ENCODE measurements around the gene SNAP29. TPM values are rescaled to one million over a fixed set of nuclear protein-coding genes. Genes with fewer than 3 reads are reported as not detected.
"Not testable (repeated sequence)": the region's sequence is repeated elsewhere in the genome, so short reads cannot be mapped to it uniquely, and the experiment has no call there.

The SNAP29 gene
- total RNA-seq, 1 donor from 2014 or later, result 7.5 TPM

- DNase-seq (ENCODE audit: low read depth, low spot score), result no peak
Observed at GRCh38 chr22:20866736-20867135, 7.9 kb downstream of the SNAP29 start.

GRCh38 chr22:20867179-20868024, 8.6 kb downstream of the SNAP29 start:
- DNase-seq (ENCODE audit: low read depth, low spot score), result no peak

GRCh38 chr22:20868025-20868962, 9.5 kb downstream of the SNAP29 start:
- DNase-seq (ENCODE audit: low read depth, low spot score), result no peak

GRCh38 chr22:20869234-20869633, 10.4 kb downstream of the SNAP29 start:
- DNase-seq (ENCODE audit: low read depth, low spot score), result no peak

- DNase-seq (ENCODE audit: low read depth, low spot score), result no peak
Observed at GRCh38 chr22:20873214-20873613, 14.4 kb downstream of the SNAP29 start.

- no peak for DNase-seq (ENCODE audit: low read depth, low spot score)
Observed at GRCh38 chr22:20875296-20875695, 16.5 kb downstream of the SNAP29 start.

GRCh38 chr22:20877715-20878114, 18.9 kb downstream of the SNAP29 start:
- no peak for DNase-seq (ENCODE audit: low read depth, low spot score)

GRCh38 chr22:20881231-20881630, 22.4 kb downstream of the SNAP29 start:
- DNase-seq (ENCODE audit: low read depth, low spot score), result no peak

GRCh38 chr22:20881869-20882815, 23.3 kb downstream of the SNAP29 start:
- no peak for DNase-seq (ENCODE audit: low read depth, low spot score)

- DNase-seq (ENCODE audit: low read depth, low spot score), result no peak
Observed at GRCh38 chr22:20882855-20883254, 24.0 kb downstream of the SNAP29 start.

- no peak for DNase-seq (ENCODE audit: low read depth, low spot score)
Observed at GRCh38 chr22:20884454-20884853, 25.6 kb downstream of the SNAP29 start.

GRCh38 chr22:20885017-20885556, 26.3 kb downstream of the SNAP29 start:
- no peak for DNase-seq (ENCODE audit: low read depth, low spot score)

GRCh38 chr22:20885557-20886323, 26.9 kb downstream of the SNAP29 start:
- peak; percentile 50 for DNase-seq (ENCODE audit: low read depth, low spot score)

- DNase-seq (ENCODE audit: low read depth, low spot score), result no peak
Observed at GRCh38 chr22:20887375-20887774, 28.6 kb downstream of the SNAP29 start.

GRCh38 chr22:20889025-20889704, 30.4 kb downstream of the SNAP29 start:
- DNase-seq (ENCODE audit: low read depth, low spot score), result no peak

GRCh38 chr22:20889904-20890540, 31.2 kb downstream of the SNAP29 start:
- no peak for DNase-seq (ENCODE audit: low read depth, low spot score)

GRCh38 chr22:20890975-20891374, 32.2 kb downstream of the SNAP29 start:
- DNase-seq (ENCODE audit: low read depth, low spot score), result no peak

GRCh38 chr22:20897737-20898136, 38.9 kb downstream of the SNAP29 start:
- DNase-seq (ENCODE audit: low read depth, low spot score), result not testable (repeated sequence)

GRCh38 chr22:20899827-20900423, 41.1 kb downstream of the SNAP29 start:
- no peak for DNase-seq (ENCODE audit: low read depth, low spot score)

Measured in pulmonary artery endothelial cell (primary cell).